KMS-11 (cell line): ENCODE results near the gene ENOSF1.
"Not testable (repeated sequence)": the region's sequence is repeated elsewhere in the genome, so short reads cannot be mapped to it uniquely, and the experiment has no call there.

Source experiments
- H2AFZ ChIP-seq: fragments of 200-600 bp; sonication (generic); 2 replicates; pipeline ENCODE4 v1.6.1; 2016; ENCODE audit warnings: antibody characterized with exemption, mixed run types, low read depth
- H3K27ac ChIP-seq: fragments of 200-600 bp; sonication (generic); 2 replicates; pipeline ENCODE4 v1.6.1; 2016; ENCODE audit warnings: mild to moderate bottlenecking, mixed run types
- H3K27me3 ChIP-seq: fragments of 200-600 bp; sonication (generic); 2 replicates; pipeline ENCODE4 v1.6.1; 2017; ENCODE audit warnings: mild to moderate bottlenecking, low read depth, mixed run types, moderate library complexity; ENCODE audit not compliant: insufficient read depth
- H3K36me3 ChIP-seq: fragments of 200-600 bp; sonication (generic); 2 replicates; pipeline ENCODE4 v1.6.1; 2017; ENCODE audit warnings: mild to moderate bottlenecking, mixed run types; ENCODE audit not compliant: insufficient read depth
- H3K4me1 ChIP-seq: fragments of 200-600 bp; sonication (generic); 2 replicates; pipeline ENCODE4 v1.6.1; 2016; ENCODE audit warnings: mild to moderate bottlenecking, low read depth, mixed run types; ENCODE audit not compliant: poor library complexity, severe bottlenecking
- H3K4me2 ChIP-seq: fragments of 200-600 bp; sonication (generic); 2 replicates; pipeline ENCODE4 v1.7.0; 2016; ENCODE audit warnings: mild to moderate bottlenecking, mixed run types
- H3K4me3 ChIP-seq: fragments of 200-600 bp; sonication (generic); IDR thresholded peaks from 2 replicates; pipeline ENCODE4 v1.6.1; 2017; ENCODE audit warnings: low read depth, low read length, mixed read lengths; ENCODE audit not compliant: insufficient read depth
- H3K79me2 ChIP-seq: fragments of 200-600 bp; sonication (generic); 2 replicates; pipeline ENCODE4 v1.6.1; 2016; ENCODE audit warnings: low read depth, mixed run types; ENCODE audit not compliant: insufficient read depth
- H3K9ac ChIP-seq: fragments of 200-600 bp; sonication (generic); 2 replicates; pipeline ENCODE4 v1.6.1; 2016; ENCODE audit warnings: mild to moderate bottlenecking, mixed run types
- H4K20me1 ChIP-seq: fragments of 200-600 bp; sonication (generic); 2 replicates; pipeline ENCODE4 v1.6.1; 2016; ENCODE audit warnings: mild to moderate bottlenecking, mixed run types; ENCODE audit not compliant: insufficient read depth
- CTCF ChIP-seq: fragments of 200-600 bp; sonication (generic); conservative IDR thresholded peaks from 2 replicates; pipeline ENCODE4 v1.6.1; 2017; ENCODE audit warnings: low read depth, mild to moderate bottlenecking, antibody characterized with exemption, low read length, moderate library complexity, mixed read lengths

Gene ENOSF1

DNA sequence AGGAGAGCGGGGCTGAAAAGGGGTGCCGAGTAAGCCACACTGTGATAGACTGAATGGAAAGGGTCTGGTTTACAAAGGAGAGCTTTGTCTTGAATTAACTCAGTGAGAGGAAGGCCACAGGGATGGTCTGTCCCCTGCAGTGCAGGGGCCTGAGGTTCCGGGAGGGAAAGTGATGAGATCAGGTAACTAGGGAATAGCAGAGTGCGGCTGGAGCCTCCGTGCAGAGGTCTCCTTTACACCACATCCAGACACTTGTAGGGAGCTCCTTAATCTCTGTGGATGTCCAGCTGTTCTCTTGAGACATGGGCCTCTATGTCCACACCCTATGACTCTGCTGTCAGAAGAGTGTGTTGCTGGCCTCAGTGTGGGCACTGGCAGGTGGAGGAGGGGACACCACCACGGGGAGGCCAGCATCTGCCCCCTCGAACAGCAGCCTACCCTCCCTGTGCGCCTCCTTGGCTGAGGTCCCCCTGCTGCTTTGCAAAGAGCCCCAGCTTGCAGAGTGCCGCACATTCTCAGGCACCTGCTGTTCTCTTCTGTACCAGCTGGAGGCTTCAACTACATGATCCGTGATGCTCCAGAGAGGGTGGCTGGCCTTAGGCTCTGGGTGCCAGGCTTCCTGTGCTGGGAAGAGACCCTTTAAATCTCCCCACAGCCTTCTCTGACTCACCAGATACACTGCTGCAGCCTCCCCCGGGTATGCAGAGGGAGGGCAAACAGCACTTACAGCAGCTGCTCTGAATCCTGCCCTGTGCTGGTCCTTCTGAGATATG is 25.9 kb downstream of the ENOSF1 start:
- Histone ChIP-seq H3K27ac (no peak overlapping the region), H3K4me1 (peaks cover 7% of the 10 kb centered on the region), H3K36me3 (no peaks in the 10 kb centered on the region), H3K4me3 (no peak overlapping the region), H3K4me2 (no peak overlapping the region), H3K9ac (no peak overlapping the region), H3K27me3 (no peaks in the 10 kb centered on the region), H2AFZ (no peak overlapping the region), H3K79me2 (no peaks in the 10 kb centered on the region), H4K20me1 (no peaks in the 10 kb centered on the region)
- TF ChIP-seq CTCF = no peak

GRCh38 chr18:685438-685837 is 27.0 kb downstream of the ENOSF1 start:
- Histone ChIP-seq H3K4me2 (no peak overlapping the region), H3K36me3 (no peaks in the 10 kb centered on the region), H3K27ac (no peak overlapping the region), H4K20me1 (no peaks in the 10 kb centered on the region), H3K4me1 (peaks cover 2% of the 10 kb centered on the region), H2AFZ (no peak overlapping the region), H3K9ac (no peak overlapping the region), H3K27me3 (no peaks in the 10 kb centered on the region), H3K79me2 (no peaks in the 10 kb centered on the region), H3K4me3 (no peak overlapping the region)
- no peak for TF ChIP-seq CTCF

DNA sequence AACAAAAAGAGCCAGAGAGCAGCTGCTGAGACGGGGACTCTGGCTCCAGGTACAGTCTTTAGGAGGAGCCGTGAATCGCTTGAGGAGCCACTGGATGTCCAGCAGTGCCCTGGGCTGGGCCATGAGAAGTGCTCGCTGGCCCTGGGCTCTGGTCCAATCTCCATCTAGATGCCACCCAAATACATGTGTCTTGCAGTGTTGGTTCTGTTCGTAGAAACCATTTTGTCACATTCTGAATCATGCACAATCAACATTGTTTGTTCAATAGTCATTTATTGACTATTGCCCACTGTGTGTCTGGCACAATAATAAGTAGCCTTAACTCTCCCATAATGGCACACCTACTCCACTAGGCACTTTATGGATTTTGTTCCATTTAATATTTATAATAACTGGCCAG is 28.9 kb downstream of the ENOSF1 start:
- no peak overlapping the region for H3K4me3 ChIP-seq
- no peaks in the 10 kb centered on the region for H3K27me3 ChIP-seq
- H3K79me2 ChIP-seq = no peaks in the 10 kb centered on the region
- no peak for TF ChIP-seq CTCF
- no peaks in the 10 kb centered on the region for H3K36me3 ChIP-seq
- H4K20me1 ChIP-seq = no peaks in the 10 kb centered on the region
- H3K4me1 ChIP-seq = no peaks in the 10 kb centered on the region
- no peak overlapping the region for H3K4me2 ChIP-seq
- no peak overlapping the region for H3K27ac ChIP-seq
- H3K9ac ChIP-seq = no peak overlapping the region
- no peak overlapping the region for H2AFZ ChIP-seq

DNA sequence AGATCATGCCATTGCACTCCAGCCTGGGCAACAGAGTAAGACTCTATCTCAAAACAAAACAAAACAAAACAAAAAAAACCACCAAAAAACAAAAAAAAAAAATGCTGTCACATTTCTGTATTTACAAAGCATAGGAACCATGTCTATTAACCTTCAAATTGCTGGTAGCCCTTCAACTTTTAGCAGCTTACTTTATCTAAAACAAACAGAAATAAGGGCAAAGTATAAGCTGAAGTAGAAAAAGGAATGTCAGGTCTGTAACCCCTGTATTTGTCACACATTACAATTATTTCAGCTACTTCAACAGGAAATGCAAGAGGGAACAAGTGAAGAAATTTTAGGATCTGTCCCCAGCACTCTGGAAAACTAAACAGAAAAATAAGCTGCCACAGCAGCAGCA is 29.6 kb downstream of the ENOSF1 start:
- Histone ChIP-seq H4K20me1 (no peaks in the 10 kb centered on the region), H3K4me2 (no peak overlapping the region), H3K27me3 (no peaks in the 10 kb centered on the region), H3K9ac (no peak overlapping the region), H3K4me1 (peaks cover 4% of the 10 kb centered on the region), H3K4me3 (no peak overlapping the region), H3K36me3 (no peaks in the 10 kb centered on the region), H2AFZ (no peak overlapping the region), H3K27ac (no peak overlapping the region), H3K79me2 (no peaks in the 10 kb centered on the region)
- no peak for TF ChIP-seq CTCF

GRCh38 chr18:682416-682815 is 30.0 kb downstream of the ENOSF1 start:
- H3K27ac ChIP-seq, H4K20me1 ChIP-seq, H3K4me2 ChIP-seq, H3K36me3 ChIP-seq, H3K4me1 ChIP-seq, H3K79me2 ChIP-seq, H2AFZ ChIP-seq, H3K27me3 ChIP-seq, H3K4me3 ChIP-seq, H3K9ac ChIP-seq: not testable (repeated sequence)
